ENCODE measurements around the gene ZNF358.

DNA sequence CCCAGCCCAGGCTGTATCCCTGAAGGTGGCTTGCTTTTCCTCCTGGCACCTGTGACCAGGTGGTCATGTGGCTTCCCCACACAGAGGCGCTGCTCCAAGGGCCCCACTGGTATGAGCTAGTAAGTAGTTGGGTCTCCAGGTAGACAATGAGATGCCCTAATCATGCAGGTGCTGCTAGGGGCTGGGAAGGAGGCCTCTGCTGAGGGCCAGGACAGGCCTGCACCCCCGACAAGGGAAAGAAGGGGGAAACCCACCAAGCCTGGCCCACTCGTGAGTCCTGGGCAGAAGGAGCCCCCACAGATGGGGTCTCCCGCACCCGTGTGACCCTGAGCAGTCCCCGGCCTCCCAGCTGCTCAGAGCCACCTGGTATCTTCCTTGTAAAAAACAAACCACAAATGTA, 40.2 kb upstream of the ZNF358 start:
- no peak for TF ChIP-seq POLR2A (IDR thresholded peaks at IDR 0.05)
- TF ChIP-seq, protein P1, sequence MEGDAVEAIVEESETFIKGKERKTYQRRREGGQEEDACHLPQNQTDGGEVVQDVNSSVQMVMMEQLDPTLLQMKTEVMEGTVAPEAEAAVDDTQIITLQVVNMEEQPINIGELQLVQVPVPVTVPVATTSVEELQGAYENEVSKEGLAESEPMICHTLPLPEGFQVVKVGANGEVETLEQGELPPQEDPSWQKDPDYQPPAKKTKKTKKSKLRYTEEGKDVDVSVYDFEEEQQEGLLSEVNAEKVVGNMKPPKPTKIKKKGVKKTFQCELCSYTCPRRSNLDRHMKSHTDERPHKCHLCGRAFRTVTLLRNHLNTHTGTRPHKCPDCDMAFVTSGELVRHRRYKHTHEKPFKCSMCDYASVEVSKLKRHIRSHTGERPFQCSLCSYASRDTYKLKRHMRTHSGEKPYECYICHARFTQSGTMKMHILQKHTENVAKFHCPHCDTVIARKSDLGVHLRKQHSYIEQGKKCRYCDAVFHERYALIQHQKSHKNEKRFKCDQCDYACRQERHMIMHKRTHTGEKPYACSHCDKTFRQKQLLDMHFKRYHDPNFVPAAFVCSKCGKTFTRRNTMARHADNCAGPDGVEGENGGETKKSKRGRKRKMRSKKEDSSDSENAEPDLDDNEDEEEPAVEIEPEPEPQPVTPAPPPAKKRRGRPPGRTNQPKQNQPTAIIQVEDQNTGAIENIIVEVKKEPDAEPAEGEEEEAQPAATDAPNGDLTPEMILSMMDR (IDR thresholded peaks at IDR 0.05) = no peak

Measured in testis (tissue), 2 donors.